H4 (cell line): ENCODE data around the gene SBK3. TPM values are rescaled to one million over a fixed set of nuclear protein-coding genes. Genes with fewer than 3 reads are reported as not detected.
"Not testable (repeated sequence)": the region's sequence is repeated elsewhere in the genome, so short reads cannot be mapped to it uniquely, and the experiment has no call there.

Experiments used
- DNase-seq: peaks from one replicate; pipeline ENCODE4 v3.0.0-alpha.2; 2015; ENCODE audit warnings: low spot score
- total RNA-seq: library from RNA; depleted of rRNA; stranded (reverse); fragments of >200 nt; shearing (Covaris generic); gene quantifications from 2 replicates; pipeline ENCODE4 v1.2.3, GENCODE V29; 2014

SBK3 gene
- total RNA-seq, 1 experiment from 2014 or later = not detected

DNA sequence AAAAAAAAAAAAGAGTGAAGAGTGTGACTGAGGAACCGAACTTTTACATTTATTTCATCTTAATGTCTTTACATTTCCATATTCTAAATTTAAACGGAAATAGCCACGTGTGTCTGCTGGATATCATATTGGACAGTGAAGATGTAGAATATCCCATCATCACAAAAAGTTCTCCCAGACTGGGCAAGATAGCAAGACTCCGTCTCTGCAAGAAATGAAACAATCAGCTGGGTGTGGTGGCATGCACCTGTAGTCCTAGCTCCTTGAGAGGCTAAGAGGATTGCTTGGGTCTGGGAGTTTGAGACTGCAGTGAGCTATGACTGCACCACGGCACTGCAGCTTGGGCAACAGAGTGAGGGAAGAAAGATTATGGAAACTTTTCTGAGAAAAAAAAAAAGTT is 31.4 kb upstream of the SBK3 start:
- DNase-seq = no peak

- DNase-seq = not testable (repeated sequence)
Measured at GRCh38 chr19:55573929-55574328, 28.6 kb upstream of the SBK3 start.

DNA sequence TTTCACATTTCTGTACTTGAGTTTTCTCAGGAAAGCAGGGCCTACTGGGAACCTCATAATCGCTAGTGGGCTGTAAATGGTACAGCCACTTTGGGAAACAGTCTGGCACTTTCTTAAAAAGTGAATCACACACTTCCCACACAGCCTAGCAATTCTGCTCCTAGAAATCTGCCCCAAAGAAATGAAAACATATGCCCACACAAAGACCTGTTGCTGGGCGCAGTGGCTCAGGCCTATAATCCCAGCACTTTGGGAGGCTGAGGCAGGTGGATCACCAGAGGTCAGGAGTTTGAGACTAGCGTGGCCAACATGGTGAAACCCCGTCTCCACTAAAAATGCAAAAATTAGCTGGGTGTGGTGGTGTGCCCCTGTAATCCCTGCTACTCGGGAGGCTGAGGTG is 24.1 kb upstream of the SBK3 start:
- DNase-seq = not testable (repeated sequence)

DNA sequence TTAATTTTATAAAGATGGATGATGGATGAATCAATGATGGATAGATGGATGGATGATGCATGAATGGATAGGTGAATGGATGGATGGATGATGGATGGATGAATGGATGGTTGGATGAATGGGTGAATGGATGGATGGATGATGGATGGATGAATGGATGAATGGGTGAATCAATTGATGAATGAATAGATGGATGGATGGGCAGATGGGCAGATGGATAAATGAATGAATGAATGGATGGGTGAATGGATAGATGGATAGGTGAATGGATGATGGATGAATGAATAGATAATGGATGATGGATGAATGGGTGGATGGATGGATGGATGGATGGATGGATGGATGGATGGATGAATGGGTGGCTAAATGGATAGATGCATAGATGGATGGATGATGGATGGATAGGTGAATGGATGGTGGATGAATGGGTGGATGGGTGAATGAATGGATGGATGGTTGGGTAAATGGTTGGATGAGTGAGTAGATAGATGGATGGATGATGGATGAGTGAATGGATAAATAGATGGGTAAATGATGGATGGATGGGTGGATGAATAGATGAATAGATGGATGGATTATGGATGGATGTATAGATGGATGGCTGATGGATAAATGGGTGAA is 22.5 kb upstream of the SBK3 start:
- no peak for DNase-seq

GRCh38 chr19:55566823-55567222 is 21.5 kb upstream of the SBK3 start:
- DNase-seq = no peak

DNA sequence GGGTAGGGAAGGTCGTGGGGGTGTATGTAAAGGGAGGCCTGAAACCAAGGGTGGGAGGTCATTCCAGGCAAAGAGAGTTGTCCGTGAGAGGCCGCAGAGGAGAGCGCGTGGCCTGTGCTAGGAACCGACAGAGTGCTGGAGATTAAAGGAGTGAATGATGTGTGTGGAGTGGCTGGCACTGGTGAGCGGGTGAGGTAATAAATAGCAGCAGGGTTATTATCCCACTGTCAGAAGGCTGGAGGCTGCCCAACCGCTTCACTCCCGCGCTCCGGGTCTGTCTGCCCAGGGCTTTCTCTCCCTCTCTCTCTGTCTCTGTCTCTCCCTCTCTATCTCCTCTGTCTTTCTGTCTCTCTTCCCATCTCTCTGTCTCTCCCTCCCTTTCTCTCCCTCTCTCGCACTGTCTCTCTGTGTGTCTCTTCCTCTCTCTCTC is 17.9 kb upstream of the SBK3 start:
- DNase-seq = no peak

DNA sequence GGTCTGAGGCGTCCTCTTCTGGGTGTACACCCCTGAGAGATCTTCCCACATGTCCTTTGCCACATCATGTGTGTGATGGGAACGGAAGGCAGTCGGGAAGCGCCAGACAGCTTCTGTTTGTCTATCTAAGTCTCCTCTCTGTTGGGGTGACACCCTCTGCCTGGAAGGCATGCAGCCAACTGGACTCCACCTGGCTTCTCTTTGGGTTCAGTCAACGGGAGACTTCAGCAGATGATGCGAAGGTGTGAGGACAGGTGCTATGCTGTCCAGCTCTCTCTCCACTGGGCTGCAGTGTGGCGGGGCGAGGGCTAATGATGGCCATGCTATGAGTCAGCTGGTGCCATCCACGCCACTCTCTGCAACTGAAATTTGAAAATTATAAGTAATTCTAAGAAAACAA is 14.3 kb upstream of the SBK3 start:
- DNase-seq = no peak

- DNase-seq = no peak
Measured at GRCh38 chr19:55554741-55555152, 9.4 kb upstream of the SBK3 start.

DNA sequence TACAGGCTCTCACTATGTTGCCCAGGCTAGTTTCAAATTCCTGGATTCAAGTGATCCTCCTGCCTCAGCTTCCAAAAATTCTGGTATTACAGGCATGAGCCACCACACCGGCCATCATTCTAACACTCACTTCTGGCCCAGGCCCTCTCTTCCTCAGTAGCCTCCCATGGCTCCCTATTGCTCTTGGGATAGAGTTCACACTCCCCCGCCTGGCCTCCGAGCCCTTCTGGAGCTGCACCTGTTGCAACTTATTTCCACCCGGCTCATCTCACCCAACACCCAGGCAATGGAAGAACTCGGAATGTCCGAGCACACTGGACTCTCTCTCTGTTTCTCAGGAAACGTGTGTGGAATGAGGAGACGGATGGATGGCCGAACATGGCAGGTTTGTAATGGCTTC is 9.0 kb upstream of the SBK3 start:
- no peak for DNase-seq

DNA sequence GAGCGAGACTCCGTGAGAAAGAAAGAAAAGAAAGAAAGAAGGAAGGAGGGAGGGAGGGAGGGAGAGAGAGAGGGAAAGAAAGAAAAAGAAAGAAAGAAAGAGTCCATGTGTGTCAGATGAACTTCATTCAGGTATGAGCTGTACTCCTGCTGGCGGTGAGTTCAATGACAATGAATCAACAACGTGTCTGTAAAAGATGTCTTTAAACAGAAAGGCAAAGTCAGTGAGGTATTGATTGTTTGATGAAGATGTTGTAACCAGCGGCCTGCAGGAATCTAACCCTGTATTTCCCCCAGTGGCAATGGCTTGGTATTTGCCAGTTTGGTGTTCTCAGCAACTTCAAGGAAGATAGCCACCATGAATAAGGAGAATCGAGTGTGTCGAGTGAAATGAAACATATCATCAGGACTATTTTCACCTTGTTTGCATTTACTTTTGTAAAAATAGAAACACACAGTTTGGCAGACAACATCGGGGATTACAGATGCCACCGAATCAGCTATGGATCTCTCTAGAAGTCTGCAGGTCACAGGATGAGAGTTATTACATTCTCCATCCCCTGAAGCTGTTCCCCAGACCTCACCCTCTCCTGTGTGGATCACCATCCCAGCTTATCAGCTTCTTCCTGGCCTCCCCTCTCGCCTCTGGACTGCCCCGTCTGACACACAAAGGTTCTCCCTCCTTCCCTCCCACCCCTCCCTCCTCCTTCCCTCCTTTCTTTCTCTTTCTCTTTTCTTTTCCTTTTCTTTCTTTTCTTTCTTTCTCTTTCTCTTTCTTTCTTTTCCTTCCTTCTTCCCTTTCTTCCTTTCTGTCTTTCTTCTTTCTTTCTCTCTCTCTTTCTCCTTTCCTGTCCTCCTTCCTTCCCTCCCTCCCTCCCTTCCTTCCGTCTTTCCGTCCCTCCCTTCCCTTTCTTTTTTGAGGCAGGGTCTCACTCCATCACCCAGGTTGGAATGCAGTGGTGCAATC is 8.2 kb upstream of the SBK3 start:
- no peak for DNase-seq

DNA sequence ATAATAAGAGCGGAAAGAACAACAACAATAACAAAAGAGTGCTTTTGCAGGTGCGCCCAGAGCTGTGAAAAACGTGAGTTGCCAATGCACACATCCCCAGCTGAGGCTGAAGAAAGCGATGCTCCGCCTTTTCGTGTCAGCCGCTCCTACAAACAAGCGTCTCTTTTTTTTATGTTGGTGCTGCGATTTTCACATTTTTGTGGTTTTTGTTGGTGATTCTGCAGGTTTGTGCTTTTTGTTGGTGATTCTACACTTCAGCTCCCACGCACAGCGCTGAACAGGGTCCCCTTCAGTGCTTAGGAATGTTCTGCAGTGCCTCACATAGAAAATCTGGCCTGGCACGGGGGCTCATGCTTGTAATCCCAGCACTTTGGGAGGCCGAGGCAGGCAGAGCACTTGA is 7.3 kb upstream of the SBK3 start:
- DNase-seq = peak; percentile 84

GRCh38 chr19:55552206-55552605 is 6.9 kb upstream of the SBK3 start:
- no peak for DNase-seq

- DNase-seq = no peak
Measured at GRCh38 chr19:55550321-55550650, 4.9 kb upstream of the SBK3 start.

DNA sequence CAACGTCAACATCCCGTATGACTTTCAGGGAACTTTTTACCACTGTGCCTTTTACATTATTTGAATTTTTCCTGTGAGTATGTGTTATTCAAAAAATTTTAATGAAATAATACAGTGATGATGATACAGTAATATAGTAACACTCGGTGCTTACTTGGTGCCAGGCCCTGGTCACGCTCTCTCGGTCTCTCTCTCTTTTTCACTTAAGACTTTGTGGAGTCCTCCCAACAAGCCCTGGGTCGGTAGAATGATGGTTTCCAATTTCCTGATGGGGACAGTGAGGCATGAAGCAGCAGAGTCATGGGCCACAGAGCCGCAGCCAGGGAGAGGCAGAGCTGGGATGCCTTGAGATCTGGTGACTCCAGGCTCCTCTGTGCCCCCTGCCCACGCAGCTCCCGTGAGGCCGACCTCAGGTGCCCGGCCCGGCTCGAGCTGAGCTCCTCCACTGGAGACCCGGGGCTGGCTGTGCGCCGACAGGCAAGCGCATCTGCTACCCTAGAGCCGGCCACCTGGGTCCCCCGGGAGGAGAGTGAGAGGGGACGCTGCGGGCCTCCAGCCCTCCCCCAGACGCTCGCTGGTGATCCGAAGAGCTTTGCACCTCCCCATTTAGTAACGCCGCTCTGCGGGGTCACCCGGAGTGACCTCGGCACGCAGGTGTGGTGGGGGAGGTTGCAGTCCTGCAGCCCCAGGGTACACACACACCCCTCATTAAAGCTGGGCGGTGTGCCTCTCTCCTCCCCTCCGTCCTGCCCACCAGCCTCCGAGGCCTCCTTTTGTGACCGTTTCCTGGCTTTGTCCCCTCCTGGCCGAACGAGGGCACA is 4.4 kb upstream of the SBK3 start:
- peak; percentile 61 for DNase-seq

DNA sequence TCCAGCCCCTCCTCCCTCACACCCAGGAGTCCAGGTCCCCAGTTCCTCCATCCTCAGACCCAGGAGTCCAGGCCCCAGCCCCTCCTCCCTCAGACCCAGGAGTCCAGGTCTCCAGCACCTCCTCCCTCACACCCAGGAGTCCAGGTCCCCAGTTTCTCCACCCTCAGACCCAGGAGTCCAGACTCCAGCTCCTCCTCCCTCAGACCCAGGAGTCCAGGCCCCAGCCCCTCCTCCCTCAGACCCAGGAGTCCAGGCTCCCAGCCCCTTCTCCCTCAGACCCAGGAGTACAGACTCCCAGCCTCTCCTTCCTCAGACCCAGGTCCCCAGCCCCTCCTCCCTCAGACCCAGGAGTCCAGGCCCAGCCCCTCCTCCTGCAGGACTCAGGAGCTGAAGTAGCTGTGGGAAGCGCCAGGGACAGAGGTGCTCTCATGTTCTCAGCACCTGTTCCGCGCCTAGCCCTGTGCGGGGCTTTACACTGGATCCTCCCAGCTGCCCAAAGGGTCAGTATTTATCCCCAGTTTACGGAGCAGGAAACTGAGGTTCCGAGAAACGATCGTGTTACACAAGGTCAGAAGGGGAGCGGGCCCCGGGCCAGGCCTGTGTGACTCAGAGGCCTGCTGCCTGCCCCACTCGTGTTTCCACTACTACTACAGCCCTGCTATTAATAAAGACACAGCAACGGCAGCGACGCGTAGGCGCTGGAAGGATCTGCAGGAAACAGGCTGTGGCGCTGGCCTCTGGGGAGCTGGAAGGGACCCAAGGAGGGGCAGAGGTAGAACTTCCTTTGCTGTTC is 1.7 kb upstream of the SBK3 start:
- DNase-seq = peak; percentile 70

GRCh38 chr19:55546011-55546410 is 668 bp upstream of the SBK3 start:
- DNase-seq = no peak

- no peak for DNase-seq
Measured at GRCh38 chr19:55544776-55545439, 435 bp downstream of the SBK3 start.

GRCh38 chr19:55544014-55544413 is 1.3 kb downstream of the SBK3 start:
- DNase-seq = no peak

DNA sequence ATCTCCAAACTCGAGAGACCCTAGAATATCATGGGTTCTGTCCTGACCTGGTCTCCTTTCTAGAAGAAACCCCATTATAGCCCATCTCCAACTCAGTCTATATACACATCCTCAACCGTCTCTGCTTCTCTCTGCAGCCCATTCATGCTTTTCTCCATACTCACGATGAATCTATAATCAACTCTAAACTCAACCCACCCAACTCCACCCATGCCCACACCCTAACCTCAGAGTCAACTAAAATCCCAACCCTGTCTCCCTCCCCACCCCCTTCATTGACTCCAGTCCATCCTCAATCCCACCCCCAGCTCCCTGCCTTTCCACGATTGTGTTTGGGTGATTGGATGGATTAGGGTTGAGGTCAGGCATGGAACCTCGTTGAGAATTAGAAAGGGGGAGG is 1.8 kb downstream of the SBK3 start:
- DNase-seq = no peak

DNA sequence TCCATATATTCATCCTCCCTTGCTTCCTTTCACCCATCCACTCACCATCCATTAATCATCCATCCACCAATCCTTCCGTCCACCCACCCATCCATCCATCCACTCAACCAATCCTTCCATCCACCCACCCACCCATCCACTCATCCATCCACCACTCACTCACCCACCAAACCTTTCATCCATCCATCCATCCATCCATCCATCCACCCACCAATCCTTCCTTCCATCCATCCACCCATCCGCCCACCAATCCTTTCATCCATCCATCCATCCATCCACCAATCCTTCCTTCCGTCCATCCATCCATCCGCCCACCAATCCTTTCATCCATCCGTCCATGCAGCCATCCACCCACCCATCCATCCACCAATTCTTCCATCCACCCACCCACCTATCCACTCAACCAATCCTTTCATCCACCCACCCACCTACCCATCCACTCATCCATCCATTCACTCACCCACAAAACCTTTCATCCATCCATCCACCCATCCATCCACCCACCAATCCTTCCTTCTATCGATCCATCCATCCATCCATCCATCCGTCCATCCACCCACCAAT is 3.0 kb downstream of the SBK3 start:
- DNase-seq = no peak

DNA sequence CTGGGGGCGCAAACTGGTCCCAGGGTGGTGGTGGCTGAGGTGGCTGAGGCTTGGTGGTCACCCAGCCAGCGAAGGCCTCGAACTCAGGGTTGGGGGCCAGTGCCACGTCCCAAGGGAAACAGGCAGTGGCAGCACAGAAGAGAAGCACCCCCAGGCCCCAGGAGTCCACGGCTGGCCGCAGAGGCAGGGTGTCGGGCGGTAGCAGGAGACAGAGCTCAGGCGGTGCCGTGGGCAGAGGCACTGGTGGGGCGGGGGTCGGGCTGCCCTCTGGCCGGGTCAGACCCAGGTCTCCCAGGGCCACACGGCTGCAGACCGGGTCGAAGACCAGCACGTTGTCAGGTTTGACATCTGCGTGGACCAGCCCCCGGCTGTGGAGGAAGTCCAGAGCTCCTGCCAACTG is 4.3 kb downstream of the SBK3 start:
- no peak for DNase-seq
